ENCODE results near the gene AADACL3.

AADACL3 gene

GRCh38 chr1:12748778-12749355, 33.0 kb downstream of the AADACL3 start:
- H3K27ac ChIP-seq (ENCODE audit: low read length): no peak overlapping the region
- peaks cover 70% of the 10 kb centered on the region for H3K27me3 ChIP-seq (replicated peaks; ENCODE audit: insufficient read depth, low read length)
- H3K9me3 ChIP-seq (replicated peaks; ENCODE audit: insufficient read depth, low read length): no peaks in the 10 kb centered on the region
- no peak for TF ChIP-seq CTCF (IDR thresholded peaks at IDR 0.05; ENCODE audit: low read length)
- no peak for TF ChIP-seq EZH2 (optimal IDR thresholded peaks at IDR 0.05; ENCODE audit: low read depth, low read length)
- no peak for TF ChIP-seq EZH2phosphoT487 (IDR thresholded peaks at IDR 0.05; ENCODE audit: low read length)
- H3K9ac ChIP-seq (ENCODE audit: low read length): no peak overlapping the region
- peaks cover 5% of the 10 kb centered on the region; the same call in 1 of the 2 replicates for H3F3A ChIP-seq (ENCODE audit: insufficient read depth, low read length)
- H4K20me1 ChIP-seq (ENCODE audit: insufficient read depth, low read length): no peaks in the 10 kb centered on the region
- H3K4me3 ChIP-seq (ENCODE audit: low read length): no peak overlapping the region
- no peaks in the 10 kb centered on the region for H3K9me2 ChIP-seq (replicated peaks; ENCODE audit: insufficient read depth, low read length)
- peaks cover 8% of the 10 kb centered on the region for H3K4me1 ChIP-seq (ENCODE audit: low read length)
- no peak overlapping the region for H3K4me2 ChIP-seq (ENCODE audit: low read depth, low read length)
- H3K36me3 ChIP-seq (replicated peaks; ENCODE audit: insufficient read depth, low read length): no peaks in the 10 kb centered on the region
- H3K79me2 ChIP-seq (ENCODE audit: low read length): no peaks in the 10 kb centered on the region
- no peak overlapping the region for H2AFZ ChIP-seq (ENCODE audit: low read length)
- DNase-seq: no peak

GRCh38 chr1:12754738-12755137, 38.8 kb downstream of the AADACL3 start:
- H3K4me1 ChIP-seq (ENCODE audit: low read length): no peaks in the 10 kb centered on the region
- H3K27ac ChIP-seq (ENCODE audit: low read length): no peak overlapping the region
- peaks cover 76% of the 10 kb centered on the region for H3K27me3 ChIP-seq (replicated peaks; ENCODE audit: insufficient read depth, low read length)
- H3K9me2 ChIP-seq (replicated peaks; ENCODE audit: insufficient read depth, low read length): no peaks in the 10 kb centered on the region
- H3K4me2 ChIP-seq (ENCODE audit: low read depth, low read length): no peak overlapping the region
- no peaks in the 10 kb centered on the region for H3K9me3 ChIP-seq (replicated peaks; ENCODE audit: insufficient read depth, low read length)
- no peak for DNase-seq
- H3K9ac ChIP-seq (ENCODE audit: low read length): no peak overlapping the region
- H3K4me3 ChIP-seq (ENCODE audit: low read length): no peak overlapping the region
- TF ChIP-seq EZH2 (optimal IDR thresholded peaks at IDR 0.05; ENCODE audit: low read depth, low read length) (no peak), CTCF (IDR thresholded peaks at IDR 0.05; ENCODE audit: low read length) (no peak), EZH2phosphoT487 (IDR thresholded peaks at IDR 0.05; ENCODE audit: low read length) (no peak)
- H3F3A ChIP-seq (ENCODE audit: insufficient read depth, low read length): no peaks in the 10 kb centered on the region
- H2AFZ ChIP-seq (ENCODE audit: low read length): no peak overlapping the region
- no peaks in the 10 kb centered on the region for H3K79me2 ChIP-seq (ENCODE audit: low read length)
- no peaks in the 10 kb centered on the region for H3K36me3 ChIP-seq (replicated peaks; ENCODE audit: insufficient read depth, low read length)
- H4K20me1 ChIP-seq (ENCODE audit: insufficient read depth, low read length): no peaks in the 10 kb centered on the region

GRCh38 chr1:12756273-12756672, 40.4 kb downstream of the AADACL3 start:
- no peaks in the 10 kb centered on the region for H3K79me2 ChIP-seq (ENCODE audit: low read length)
- H3K4me2 ChIP-seq (ENCODE audit: low read depth, low read length): no peak overlapping the region
- no peak overlapping the region for H3K27ac ChIP-seq (ENCODE audit: low read length)
- no peak overlapping the region for H3K9ac ChIP-seq (ENCODE audit: low read length)
- H3K9me3 ChIP-seq (replicated peaks; ENCODE audit: insufficient read depth, low read length): no peaks in the 10 kb centered on the region
- H3K27me3 ChIP-seq (replicated peaks; ENCODE audit: insufficient read depth, low read length): peaks cover 75% of the 10 kb centered on the region
- H3K36me3 ChIP-seq (replicated peaks; ENCODE audit: insufficient read depth, low read length): no peaks in the 10 kb centered on the region
- no peaks in the 10 kb centered on the region for H3K4me1 ChIP-seq (ENCODE audit: low read length)
- no peaks in the 10 kb centered on the region for H3K9me2 ChIP-seq (replicated peaks; ENCODE audit: insufficient read depth, low read length)
- TF ChIP-seq EZH2phosphoT487 (IDR thresholded peaks at IDR 0.05; ENCODE audit: low read length) (no peak), CTCF (IDR thresholded peaks at IDR 0.05; ENCODE audit: low read length) (no peak), EZH2 (optimal IDR thresholded peaks at IDR 0.05; ENCODE audit: low read depth, low read length) (no peak)
- H3F3A ChIP-seq (ENCODE audit: insufficient read depth, low read length): no peaks in the 10 kb centered on the region
- H4K20me1 ChIP-seq (ENCODE audit: insufficient read depth, low read length): no peaks in the 10 kb centered on the region
- H3K4me3 ChIP-seq (ENCODE audit: low read length): no peak overlapping the region
- no peak for DNase-seq
- no peak overlapping the region for H2AFZ ChIP-seq (ENCODE audit: low read length)

All from MM.1S (cell line).